Spleen (tissue), 7 donors: ENCODE results near the gene OR5AN1.

Experiments
- CTCF ChIP-seq, 11 experiments: fragments of 200-600 bp in 7 of 11; fragments of 450-650 bp in 4 of 11; sonication (generic) in 4 of 11; IDR thresholded peaks in 8 of 11; conservative IDR thresholded peaks in 3 of 11; 1 replicate in 7 of 11; 2 replicates in 4 of 11; pipeline versions ENCODE4 v1.4.0 to v1.8.0; 2016 to 2021; ENCODE audit warnings: antibody characterized with exemption in 11 of 11, inconsistent platforms in 4 of 11, mild to moderate bottlenecking in 1 of 11
- POLR2A ChIP-seq, 3 donors: fragments of 450-650 bp; IDR thresholded peaks; one replicate each; pipeline ENCODE4 v1.5.1; 2017; ENCODE audit warnings: antibody characterized with exemption in 3 of 3, mild to moderate bottlenecking in 1 of 3
- POLR2AphosphoS5 ChIP-seq, 3 donors: sonication (generic); formaldehyde crosslinking; IDR thresholded peaks; one replicate each; pipeline ENCODE4 v1.5.1; 2017; ENCODE audit warnings: antibody characterized with exemption in 3 of 3
- donor health status: DM: no; HTN: no; CAD: no; lungs with moderate emphysema.
- donor health status: DM: no; HTN: no; CAD: no.
- donor health status: DM: no; HTN: no; CAD: no.

GRCh38 chr11:59416613-59417012 lies 57.9 kb downstream of the OR5AN1 start:
- no peak for TF ChIP-seq CTCF (IDR thresholded peaks at IDR 0.05 in 8 of 11, conservative IDR thresholded peaks at IDR 0.05 in 3 of 11)
- no peak for TF ChIP-seq POLR2A (IDR thresholded peaks at IDR 0.05)
- TF ChIP-seq POLR2AphosphoS5 (IDR thresholded peaks at IDR 0.05) = no peak
